Measurements from ENCODE around the gene GPANK1. TPM values are rescaled to one million over a fixed set of nuclear protein-coding genes. Genes with fewer than 3 reads are reported as not detected.

Gene GPANK1
- total RNA-seq, 3 donors from 2014 or later: 16.2 to 22.2 (median 20.0) TPM

- Histone ChIP-seq H3K27me3 (no peaks in the 10 kb centered on the region), H3K4me3 (no peak within 1 kb of the TSS), H3K27ac (no peak within 1 kb of the TSS), H3K9me3 (no peaks in the 10 kb centered on the region), H3K36me3 (no peaks in the 10 kb centered on the region), H3K4me1 (peaks cover 12 to 15% of the 10 kb centered on the region in 2 donors)
- DNase-seq (ENCODE audit: low spot score in 2 of 2): no peak
- TF ChIP-seq POLR2AphosphoS5 (IDR thresholded peaks at IDR 0.05) (no peak), POLR2A (IDR thresholded peaks at IDR 0.05) (no peak), CTCF (IDR thresholded peaks at IDR 0.05) (no peak)
- intact Hi-C loops (cut with DNase I; ENCODE audit: low total_unique reads): loop anchor here (10.0 kb wide), 1 partner anchor 179 kb away; no protein-coding TSS in a partner anchor
Measured at GRCh38 chr6:31655349-31656237, 9.2 kb downstream of the GPANK1 start, which contains the start of gene APOM. Gene APOM, plus strand, starts transcription at chr6:31655894. Its CDS starts 73 bp downstream, at chr6:31655967.

- TF ChIP-seq POLR2AphosphoS5 (IDR thresholded peaks at IDR 0.05) (no peak), POLR2A (IDR thresholded peaks at IDR 0.05) (no peak), CTCF (IDR thresholded peaks at IDR 0.05) (no peak)
- DNase-seq (ENCODE audit: low spot score in 2 of 2): no peak
- Histone ChIP-seq H3K4me3 (no peak overlapping the region), H3K4me1 (peaks cover 12 to 15% of the 10 kb centered on the region in 2 donors), H3K27ac (no peak overlapping the region), H3K27me3 (no peaks in the 10 kb centered on the region), H3K36me3 (no peaks in the 10 kb centered on the region), H3K9me3 (no peaks in the 10 kb centered on the region)
- intact Hi-C loops (cut with DNase I; ENCODE audit: low total_unique reads): loop anchor here (10.0 kb wide), 1 partner anchor 180 kb away; no protein-coding TSS in a partner anchor
Measured at GRCh38 chr6:31654574-31655348, 10.0 kb downstream of the GPANK1 start.

GRCh38 chr6:31652925-31653724 lies 11.7 kb downstream of the GPANK1 start:
- peaks cover 0 to 7% of the 10 kb centered on the region in 2 donors for H3K4me1 ChIP-seq
- TF ChIP-seq CTCF (IDR thresholded peaks at IDR 0.05) (peak in 1 of 3 donors; percentile 0), POLR2AphosphoS5 (IDR thresholded peaks at IDR 0.05) (peak; percentile 1 to 11 (median 4)), POLR2A (IDR thresholded peaks at IDR 0.05) (no peak)
- no peaks in the 10 kb centered on the region for H3K27me3 ChIP-seq
- H3K4me3 ChIP-seq: peak overlapping the region; percentile 59 to 85 (median 74)
- intact Hi-C loops (cut with DNase I; ENCODE audit: low total_unique reads): loop anchor here (10.0 kb wide), 1 partner anchor 182 kb away; no protein-coding TSS in a partner anchor
- peak overlapping the region; percentile 97 to 99 for H3K27ac ChIP-seq
- peaks cover 6% of the 10 kb centered on the region for H3K36me3 ChIP-seq
- H3K9me3 ChIP-seq: no peaks in the 10 kb centered on the region
- peak; percentile 83 to 90 for DNase-seq (ENCODE audit: low spot score in 2 of 2)

GRCh38 chr6:31651602-31652191 lies 13.1 kb downstream of the GPANK1 start:
- peaks cover 12% of the 10 kb centered on the region for H3K36me3 ChIP-seq
- H3K27me3 ChIP-seq: no peaks in the 10 kb centered on the region
- intact Hi-C loops (cut with DNase I; ENCODE audit: low total_unique reads): loop anchor here (10.0 kb wide), 1 partner anchor 183 kb away; no protein-coding TSS in a partner anchor
- peak overlapping the region; percentile 97 to 99 for H3K27ac ChIP-seq
- peaks cover 0 to 7% of the 10 kb centered on the region in 2 donors for H3K4me1 ChIP-seq
- H3K9me3 ChIP-seq: no peaks in the 10 kb centered on the region
- TF ChIP-seq POLR2AphosphoS5 (IDR thresholded peaks at IDR 0.05) (peak in 2 of 3 donors; percentile 4 to 9), POLR2A (IDR thresholded peaks at IDR 0.05) (no peak), CTCF (IDR thresholded peaks at IDR 0.05) (no peak)
- peak in 1 of 2 donors; percentile 83 for DNase-seq (ENCODE audit: low spot score in 2 of 2)
- peak overlapping the region; percentile 59 to 85 (median 74) for H3K4me3 ChIP-seq

Data from breast epithelium (tissue), 4 donors.